Fibroblast of lung (primary cell): ENCODE data around the gene LRRC8D.

Experiments used
- CTCF ChIP-seq, 2 donors: IDR thresholded peaks in 1 of 2; conservative IDR thresholded peaks in 1 of 2; 1 replicate in 1 of 2; 2 replicates in 1 of 2; pipeline ENCODE4 v1.5.1; 2011 to 2012; ENCODE audit warnings: low read length in 2 of 2, control low read depth in 1 of 2, inconsistent platforms in 1 of 2, low read depth in 1 of 2, mild to moderate bottlenecking in 1 of 2
- EZH2 ChIP-seq: IDR thresholded peaks from 2 replicates; pipeline ENCODE4 v1.5.1; 2012; ENCODE audit warnings: low read length, control low read depth, mild to moderate bottlenecking; ENCODE audit errors: missing control alignments

- no peak for TF ChIP-seq EZH2
- TF ChIP-seq CTCF (conservative IDR thresholded peaks at IDR 0.05 in 1 of 2, IDR thresholded peaks at IDR 0.05 in 1 of 2; ENCODE audit: low read depth in 1 of 2, low read length in 2 of 2) = no peak
Measured at GRCh38 chr1:89850844-89851415, 30.1 kb downstream of the LRRC8D start.
